ENCODE results near the gene TDRD9. TPM values are rescaled to one million over a fixed set of nuclear protein-coding genes. Genes with fewer than 3 reads are reported as not detected.

Gene TDRD9
- total and polyA plus RNA-seq, 2 experiments from 2014 or later, result 0.73 to 1.3 TPM

DNA sequence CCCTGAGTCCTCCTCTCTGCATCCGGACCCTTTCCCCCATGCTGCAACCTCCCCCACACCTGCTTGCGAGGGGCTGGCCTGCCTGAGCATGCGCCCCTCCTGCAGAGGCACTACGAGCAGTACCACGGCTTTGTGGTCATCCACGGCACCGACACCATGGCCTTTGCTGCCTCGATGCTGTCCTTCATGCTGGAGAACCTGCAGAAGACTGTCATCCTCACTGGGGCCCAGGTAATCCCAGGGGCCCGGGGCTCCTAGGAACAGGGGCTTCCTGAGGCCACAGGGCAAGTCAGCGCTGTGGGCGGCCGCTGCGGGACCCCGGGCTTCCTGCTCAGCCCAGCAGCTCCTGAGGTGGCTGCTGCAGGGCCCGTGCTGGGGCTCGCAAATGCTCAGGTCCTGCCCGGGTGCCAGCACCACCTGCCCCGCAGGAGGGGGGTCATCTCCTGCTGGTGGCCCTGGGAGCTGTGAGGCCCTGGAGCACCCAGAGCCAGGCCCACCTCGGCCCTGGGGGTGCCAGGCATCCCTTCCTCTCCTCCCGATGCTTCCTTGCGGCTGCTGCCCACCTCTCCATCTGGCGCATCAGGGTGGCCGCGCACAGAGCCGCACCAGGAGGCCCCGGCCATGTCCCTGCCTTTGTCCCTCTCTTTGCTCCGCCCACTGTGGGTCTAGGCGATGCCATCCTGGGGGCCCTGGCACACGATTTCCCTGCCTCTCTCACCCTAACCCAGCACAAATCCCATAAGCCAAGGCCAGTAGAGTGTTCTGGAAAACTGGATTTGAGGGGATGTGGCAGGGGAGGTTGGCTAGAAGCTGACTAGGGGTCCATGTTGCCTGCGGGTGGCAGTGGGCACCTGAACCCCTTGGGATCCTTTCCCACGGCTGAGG is 167.4 kb downstream of the TDRD9 start:
- Histone ChIP-seq H2AFZ (no peak overlapping the region), H3K9me2 (replicated peaks; ENCODE audit: insufficient read depth) (no peaks in the 10 kb centered on the region), H3K9me3 (ENCODE audit: low read depth) (no peaks in the 10 kb centered on the region), H3K27ac (no peak overlapping the region), H3K4me3 (no peak overlapping the region), H3K27me3 (no peaks in the 10 kb centered on the region), H3K36me3 (replicated peaks; ENCODE audit: insufficient read depth, low read depth) (no peaks in the 10 kb centered on the region), H4K20me1 (ENCODE audit: insufficient read depth, poor library complexity, severe bottlenecking) (no peaks in the 10 kb centered on the region), H3K79me2 (no peaks in the 10 kb centered on the region), H3K4me2 (no peak overlapping the region), H3K4me1 (ENCODE audit: insufficient read depth) (peaks cover under 1% of the 10 kb centered on the region)
- TF ChIP-seq EZH2phosphoT487 (IDR thresholded peaks at IDR 0.05; ENCODE audit: low read depth, severe bottlenecking, unreplicated experiment), result no peak
- TF ChIP-seq, protein P1, sequence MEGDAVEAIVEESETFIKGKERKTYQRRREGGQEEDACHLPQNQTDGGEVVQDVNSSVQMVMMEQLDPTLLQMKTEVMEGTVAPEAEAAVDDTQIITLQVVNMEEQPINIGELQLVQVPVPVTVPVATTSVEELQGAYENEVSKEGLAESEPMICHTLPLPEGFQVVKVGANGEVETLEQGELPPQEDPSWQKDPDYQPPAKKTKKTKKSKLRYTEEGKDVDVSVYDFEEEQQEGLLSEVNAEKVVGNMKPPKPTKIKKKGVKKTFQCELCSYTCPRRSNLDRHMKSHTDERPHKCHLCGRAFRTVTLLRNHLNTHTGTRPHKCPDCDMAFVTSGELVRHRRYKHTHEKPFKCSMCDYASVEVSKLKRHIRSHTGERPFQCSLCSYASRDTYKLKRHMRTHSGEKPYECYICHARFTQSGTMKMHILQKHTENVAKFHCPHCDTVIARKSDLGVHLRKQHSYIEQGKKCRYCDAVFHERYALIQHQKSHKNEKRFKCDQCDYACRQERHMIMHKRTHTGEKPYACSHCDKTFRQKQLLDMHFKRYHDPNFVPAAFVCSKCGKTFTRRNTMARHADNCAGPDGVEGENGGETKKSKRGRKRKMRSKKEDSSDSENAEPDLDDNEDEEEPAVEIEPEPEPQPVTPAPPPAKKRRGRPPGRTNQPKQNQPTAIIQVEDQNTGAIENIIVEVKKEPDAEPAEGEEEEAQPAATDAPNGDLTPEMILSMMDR (IDR thresholded peaks at IDR 0.05; ENCODE audit: poor library complexity), result no peak
- TF ChIP-seq EZH2 (IDR thresholded peaks at IDR 0.05; ENCODE audit: borderline replicate concordance), result no peak
- no peak for DNase-seq (ENCODE audit: low spot score)
- WGBS (ENCODE audit: low lambda C conversion rate, missing lambda C conversion rate), result 95% methylated on average over 31 of the region's 31 CpGs

DNA sequence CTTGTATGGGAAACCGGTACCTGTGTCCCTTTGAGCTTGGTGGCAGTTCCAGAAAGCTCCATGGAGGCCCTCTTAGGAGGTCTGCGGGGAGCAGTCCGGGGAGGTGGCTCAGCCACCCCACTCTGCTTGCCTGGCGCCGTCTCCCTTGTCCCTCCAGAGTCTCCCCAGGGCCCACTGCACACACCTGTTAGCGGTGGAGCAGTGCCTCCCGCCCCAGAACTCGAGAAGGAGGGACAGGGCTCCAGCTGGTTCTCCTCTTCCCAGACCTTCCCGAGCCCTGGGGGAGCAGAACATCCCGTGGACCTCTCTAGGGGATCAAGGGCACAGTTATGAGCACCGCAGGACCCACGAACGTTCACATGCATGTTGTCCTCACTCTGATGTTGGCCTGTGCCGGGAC is 168.1 kb downstream of the TDRD9 start:
- no peaks in the 10 kb centered on the region for H3K36me3 ChIP-seq (replicated peaks; ENCODE audit: insufficient read depth, low read depth)
- H3K4me3 ChIP-seq, result no peak overlapping the region
- H3K27ac ChIP-seq, result no peak overlapping the region
- no peaks in the 10 kb centered on the region for H3K79me2 ChIP-seq
- peaks cover 3% of the 10 kb centered on the region for H3K4me1 ChIP-seq (ENCODE audit: insufficient read depth)
- H4K20me1 ChIP-seq (ENCODE audit: insufficient read depth, poor library complexity, severe bottlenecking), result no peaks in the 10 kb centered on the region
- no peak for TF ChIP-seq EZH2 (IDR thresholded peaks at IDR 0.05; ENCODE audit: borderline replicate concordance)
- TF ChIP-seq, protein P1 (IDR thresholded peaks at IDR 0.05; ENCODE audit: poor library complexity), result no peak
- no peak for TF ChIP-seq EZH2phosphoT487 (IDR thresholded peaks at IDR 0.05; ENCODE audit: low read depth, severe bottlenecking, unreplicated experiment)
- 91% methylated on average over 14 of the region's 14 CpGs for WGBS (ENCODE audit: low lambda C conversion rate, missing lambda C conversion rate)
- H3K4me2 ChIP-seq, result no peak overlapping the region
- H3K27me3 ChIP-seq, result no peaks in the 10 kb centered on the region
- no peaks in the 10 kb centered on the region for H3K9me2 ChIP-seq (replicated peaks; ENCODE audit: insufficient read depth)
- DNase-seq (ENCODE audit: low spot score), result no peak
- no peaks in the 10 kb centered on the region for H3K9me3 ChIP-seq (ENCODE audit: low read depth)
- no peak overlapping the region for H2AFZ ChIP-seq

DNA sequence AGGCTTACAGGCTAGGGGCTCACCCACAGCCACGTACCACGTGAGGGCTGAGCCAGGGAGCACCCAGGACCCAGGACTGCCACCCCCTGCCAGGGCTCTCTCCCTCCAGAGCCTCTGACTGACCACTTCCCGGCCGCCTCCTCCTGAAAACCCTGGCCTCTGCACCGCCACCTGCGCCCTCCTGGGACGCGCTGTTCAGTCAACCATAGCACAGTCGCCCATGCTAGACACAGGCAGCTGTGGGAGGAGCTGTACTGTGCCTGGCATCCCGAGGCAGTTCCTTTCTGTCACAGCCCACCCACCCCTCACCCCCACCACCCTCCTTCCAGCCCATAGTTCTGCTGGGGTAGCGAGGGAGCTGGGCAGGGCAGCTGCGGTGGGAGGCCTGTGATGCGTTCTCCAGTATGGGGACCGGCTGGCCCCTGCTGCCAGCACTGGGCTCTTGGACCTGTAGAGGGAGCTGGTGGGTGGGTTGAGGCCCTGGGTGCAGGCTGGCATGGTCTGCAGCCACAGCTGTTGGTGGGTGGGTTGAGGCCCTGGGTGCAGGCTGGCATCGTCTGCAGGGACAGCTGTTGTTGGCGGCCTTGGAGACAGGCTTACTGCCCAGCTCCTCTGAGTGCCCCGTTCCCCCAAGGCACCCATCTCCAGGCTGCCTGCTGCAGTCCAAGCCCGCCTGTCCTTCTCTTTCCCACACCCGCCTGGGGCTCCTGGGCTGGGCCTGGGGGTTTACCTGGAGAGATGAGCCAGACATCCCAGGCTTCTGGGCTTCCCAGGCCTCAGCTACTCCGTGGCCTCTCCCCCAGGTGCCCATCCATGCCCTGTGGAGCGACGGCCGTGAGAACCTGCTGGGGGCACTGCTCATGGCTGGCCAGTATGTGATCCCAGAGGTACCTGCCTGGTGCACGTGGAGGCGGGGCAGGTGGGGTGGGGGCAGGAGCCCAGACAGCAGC is 168.8 kb downstream of the TDRD9 start:
- Histone ChIP-seq H3K4me1 (ENCODE audit: insufficient read depth) (peaks cover 3% of the 10 kb centered on the region), H3K27me3 (no peaks in the 10 kb centered on the region), H2AFZ (no peak overlapping the region), H3K79me2 (no peaks in the 10 kb centered on the region), H3K9me2 (replicated peaks; ENCODE audit: insufficient read depth) (no peaks in the 10 kb centered on the region), H4K20me1 (ENCODE audit: insufficient read depth, poor library complexity, severe bottlenecking) (no peaks in the 10 kb centered on the region), H3K9me3 (ENCODE audit: low read depth) (no peaks in the 10 kb centered on the region), H3K27ac (no peak overlapping the region), H3K4me3 (no peak overlapping the region), H3K4me2 (no peak overlapping the region), H3K36me3 (replicated peaks; ENCODE audit: insufficient read depth, low read depth) (no peaks in the 10 kb centered on the region)
- WGBS (ENCODE audit: low lambda C conversion rate, missing lambda C conversion rate), result 86% methylated on average over 25 of the region's 25 CpGs
- TF ChIP-seq, protein P1 (IDR thresholded peaks at IDR 0.05; ENCODE audit: poor library complexity), result peak; percentile 11
- no peak for TF ChIP-seq EZH2 (IDR thresholded peaks at IDR 0.05; ENCODE audit: borderline replicate concordance)
- no peak for DNase-seq (ENCODE audit: low spot score)

All from hepatocyte (in vitro differentiated cells).